HL-60/S4 treated with retinoic acid at 250 ng/mL for 4 days and 3 days (cell line): ENCODE results near the gene STX3.

Experiments
- in situ Hi-C: fragments of 300-500 bp; cut with MboI; formaldehyde crosslinking; loops from 2 replicates; pipeline ENCODE4 v1.7.0; 2022; ENCODE audit warnings: low sequenced_read_pairs

STX3 gene

GRCh38 chr11:59756845-59757244, 1.7 kb downstream of the STX3 start:
- in situ Hi-C loops: loop anchor here (5.0 kb wide), 1 partner anchor 45 kb away; no protein-coding TSS in a partner anchor

GRCh38 chr11:59758401-59759037, 3.3 kb downstream of the STX3 start:
- in situ Hi-C loops: loop anchor here (5.0 kb wide), 1 partner anchor 44 kb away; no protein-coding TSS in a partner anchor

GRCh38 chr11:59759900-59760299, 4.7 kb downstream of the STX3 start:
- in situ Hi-C loops: loop anchor here (5.0 kb wide), 1 partner anchor 42 kb away; no protein-coding TSS in a partner anchor

- in situ Hi-C loops: no loop called here
Measured at GRCh38 chr11:59760771-59761170, 5.6 kb downstream of the STX3 start.

GRCh38 chr11:59761993-59762392, 6.8 kb downstream of the STX3 start:
- in situ Hi-C loops: no loop called here

GRCh38 chr11:59765068-59765735, 10.0 kb downstream of the STX3 start:
- in situ Hi-C loops: no loop called here

GRCh38 chr11:59766542-59767224, 11.5 kb downstream of the STX3 start:
- in situ Hi-C loops: no loop called here

- in situ Hi-C loops: no loop called here
Measured at GRCh38 chr11:59767225-59767611, 12.0 kb downstream of the STX3 start.

GRCh38 chr11:59769111-59769510, 13.9 kb downstream of the STX3 start:
- in situ Hi-C loops: no loop called here

- in situ Hi-C loops: no loop called here
Measured at GRCh38 chr11:59769828-59770227, 14.7 kb downstream of the STX3 start.

GRCh38 chr11:59770319-59770718, 15.1 kb downstream of the STX3 start:
- in situ Hi-C loops: no loop called here

GRCh38 chr11:59770869-59771268, 15.7 kb downstream of the STX3 start:
- in situ Hi-C loops: no loop called here

GRCh38 chr11:59771605-59772004, 16.4 kb downstream of the STX3 start:
- in situ Hi-C loops: no loop called here

GRCh38 chr11:59773083-59773440, 17.9 kb downstream of the STX3 start:
- in situ Hi-C loops: no loop called here

GRCh38 chr11:59776210-59777066, 21.3 kb downstream of the STX3 start:
- in situ Hi-C loops: loop anchor here (25.0 kb wide), 1 partner anchor 214 kb away; no protein-coding TSS in a partner anchor

- in situ Hi-C loops: loop anchor here (25.0 kb wide), 1 partner anchor 215 kb away; no protein-coding TSS in a partner anchor
Measured at GRCh38 chr11:59777104-59777503, 21.9 kb downstream of the STX3 start.

- in situ Hi-C loops: loop anchor here (25.0 kb wide), 1 partner anchor 216 kb away; no protein-coding TSS in a partner anchor
Measured at GRCh38 chr11:59778122-59778521, 22.9 kb downstream of the STX3 start.

GRCh38 chr11:59779487-59779886, 24.3 kb downstream of the STX3 start:
- in situ Hi-C loops: loop anchor here (25.0 kb wide), 1 partner anchor 217 kb away; no protein-coding TSS in a partner anchor

GRCh38 chr11:59782080-59782479, 26.9 kb downstream of the STX3 start:
- in situ Hi-C loops: loop anchor here (25.0 kb wide), 1 partner anchor 220 kb away; no protein-coding TSS in a partner anchor

- in situ Hi-C loops: loop anchor here (25.0 kb wide), 1 partner anchor 221 kb away; no protein-coding TSS in a partner anchor
Measured at GRCh38 chr11:59783632-59784090, 28.5 kb downstream of the STX3 start.
